AG04450 (cell line): ENCODE results near the gene PDXP. TPM values are rescaled to one million over a fixed set of nuclear protein-coding genes. Genes with fewer than 3 reads are reported as not detected.

Source experiments
- CTCF ChIA-PET: fragments of 300-600, 350-600 bp; formaldehyde crosslinking; extraction: SDS; loops from one replicate; lab custom pipeline; 2022; ENCODE audit warnings: antibody characterized with exemption, inconsistent platforms; lab: Charles Lee
- POLR2A ChIA-PET: fragments of 350-600 bp; formaldehyde crosslinking; extraction: SDS; loops from one replicate; lab custom pipeline; 2021; ENCODE audit warnings: antibody characterized with exemption, inconsistent platforms; lab: Yijun Ruan, JAX
- DNase-seq: peaks from one replicate; pipeline ENCODE4 v3.0.0-alpha.2; 2011; ENCODE audit warnings: low read depth, low spot score
- H3K27ac ChIP-seq: one replicate; pipeline ENCODE4 v1.5.1; 2012; ENCODE audit warnings: low read depth, low read length, control low read depth
- H3K27me3 ChIP-seq: one replicate; pipeline ENCODE4 v1.6.0; 2012; ENCODE audit warnings: low read length; ENCODE audit not compliant: control insufficient read depth, insufficient read depth
- H3K4me3 ChIP-seq: 2 replicates; pipeline ENCODE4 v1.5.1; 2011; ENCODE audit warnings: mild to moderate bottlenecking, low read depth, low read length, control low read depth
- H3K9me3 ChIP-seq: 2 replicates; pipeline ENCODE4 v1.5.1; 2012; ENCODE audit warnings: low read length; ENCODE audit not compliant: control insufficient read depth, insufficient read depth
- polyA plus RNA-seq: library from polyadenylated mRNA; depleted of rRNA; stranded (reverse); fragments of >200 nt; gene quantifications from 2 replicates; pipeline ENCODE4 v1.2.3, GENCODE V29; 2011
- TF ChIP-seq, protein P1 (sequence below): IDR thresholded peaks from 2 replicates; pipeline ENCODE4 v1.5.1; 2011; ENCODE audit warnings: low read depth, low read length, control low read depth, inconsistent platforms

Gene PDXP
- polyA plus RNA-seq, 1 experiment: 11.7 TPM

DNA sequence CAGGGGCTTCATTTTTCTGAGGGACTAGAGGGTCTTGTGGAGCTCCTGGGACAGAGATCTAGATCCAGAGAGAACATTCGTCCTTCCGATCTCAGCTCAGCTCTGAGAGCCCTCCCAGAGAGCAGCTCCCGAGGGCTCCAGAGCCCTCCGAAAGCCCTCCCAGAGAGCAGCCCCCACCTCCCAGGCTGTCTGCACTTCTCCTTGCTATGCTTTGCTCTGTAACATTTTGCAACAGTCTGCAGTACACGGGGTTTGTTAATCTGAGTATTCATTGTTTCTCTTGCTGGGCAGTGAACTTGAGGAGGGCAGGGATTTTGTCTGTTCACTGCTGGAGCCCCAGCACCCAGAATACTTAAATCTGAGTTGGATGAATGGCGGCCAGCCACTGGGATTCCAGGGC, 47.3 kb upstream of the PDXP start:
- no peaks in the 10 kb centered on the region for H3K27me3 ChIP-seq
- no peak for DNase-seq
- TF ChIP-seq, protein P1, sequence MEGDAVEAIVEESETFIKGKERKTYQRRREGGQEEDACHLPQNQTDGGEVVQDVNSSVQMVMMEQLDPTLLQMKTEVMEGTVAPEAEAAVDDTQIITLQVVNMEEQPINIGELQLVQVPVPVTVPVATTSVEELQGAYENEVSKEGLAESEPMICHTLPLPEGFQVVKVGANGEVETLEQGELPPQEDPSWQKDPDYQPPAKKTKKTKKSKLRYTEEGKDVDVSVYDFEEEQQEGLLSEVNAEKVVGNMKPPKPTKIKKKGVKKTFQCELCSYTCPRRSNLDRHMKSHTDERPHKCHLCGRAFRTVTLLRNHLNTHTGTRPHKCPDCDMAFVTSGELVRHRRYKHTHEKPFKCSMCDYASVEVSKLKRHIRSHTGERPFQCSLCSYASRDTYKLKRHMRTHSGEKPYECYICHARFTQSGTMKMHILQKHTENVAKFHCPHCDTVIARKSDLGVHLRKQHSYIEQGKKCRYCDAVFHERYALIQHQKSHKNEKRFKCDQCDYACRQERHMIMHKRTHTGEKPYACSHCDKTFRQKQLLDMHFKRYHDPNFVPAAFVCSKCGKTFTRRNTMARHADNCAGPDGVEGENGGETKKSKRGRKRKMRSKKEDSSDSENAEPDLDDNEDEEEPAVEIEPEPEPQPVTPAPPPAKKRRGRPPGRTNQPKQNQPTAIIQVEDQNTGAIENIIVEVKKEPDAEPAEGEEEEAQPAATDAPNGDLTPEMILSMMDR: no peak
- POLR2A ChIA-PET: no interaction called here
- H3K9me3 ChIP-seq: no peaks in the 10 kb centered on the region
- CTCF ChIA-PET: interaction anchor here (1.1 to 2.7 kb wide), 3 partner anchors 13 to 32 kb away, joined by 4 to 14 read pairs (median 5); no protein-coding TSS in a partner anchor
- no peak overlapping the region for H3K4me3 ChIP-seq
- no peak overlapping the region for H3K27ac ChIP-seq

DNA sequence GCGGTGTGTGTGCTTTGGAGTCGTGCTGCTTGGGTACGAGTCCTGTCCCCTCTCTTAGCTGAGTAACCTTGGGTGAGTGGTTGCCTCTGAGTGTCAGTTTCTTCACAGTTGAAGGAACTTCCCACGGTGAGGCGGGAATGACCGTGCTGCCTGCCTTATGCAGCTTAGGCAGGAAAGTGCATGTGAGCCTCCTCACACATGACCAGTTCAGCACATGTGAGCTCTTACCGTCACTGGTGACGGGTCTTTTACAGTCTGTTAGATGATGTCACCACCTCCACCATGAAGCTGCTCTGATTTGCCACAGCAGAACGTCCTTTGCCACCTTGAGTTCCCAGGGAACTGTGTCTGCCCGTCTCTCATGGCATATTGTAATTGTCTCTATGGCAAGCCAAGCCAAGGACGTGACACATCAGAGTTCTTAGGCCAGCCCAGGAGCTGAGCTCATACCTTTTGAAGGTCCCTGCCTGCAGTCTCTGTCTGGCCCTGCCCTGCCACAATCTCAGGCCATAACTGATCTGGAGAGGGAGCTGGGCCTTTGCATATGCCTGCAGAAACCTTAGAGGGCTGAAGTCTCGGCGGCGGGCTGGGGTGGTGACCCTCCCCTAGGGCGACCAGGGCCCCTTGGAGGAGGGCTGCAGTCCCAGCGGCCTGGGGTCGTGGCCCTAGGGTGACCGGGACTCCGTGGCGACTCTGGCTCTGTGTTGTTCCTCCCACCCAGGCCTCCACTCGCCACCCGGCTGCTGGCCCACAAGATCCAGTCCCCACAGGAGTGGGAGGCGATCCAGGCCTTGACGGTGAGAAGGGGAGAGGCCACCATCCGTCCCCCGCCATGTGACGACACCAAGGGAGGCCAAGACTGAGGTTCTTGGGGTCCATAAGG, 42.1 kb upstream of the PDXP start:
- Histone ChIP-seq H3K4me3 (no peak overlapping the region), H3K27me3 (no peaks in the 10 kb centered on the region), H3K27ac (no peak overlapping the region), H3K9me3 (no peaks in the 10 kb centered on the region)
- DNase-seq: no peak
- CTCF ChIA-PET: interaction anchor here (3.2 kb wide), 1 partner anchor 9 kb away, joined by 20 read pairs; the partner anchor contains the start of gene GGA1
- TF ChIP-seq, protein P1: no peak
- POLR2A ChIA-PET: no interaction called here

DNA sequence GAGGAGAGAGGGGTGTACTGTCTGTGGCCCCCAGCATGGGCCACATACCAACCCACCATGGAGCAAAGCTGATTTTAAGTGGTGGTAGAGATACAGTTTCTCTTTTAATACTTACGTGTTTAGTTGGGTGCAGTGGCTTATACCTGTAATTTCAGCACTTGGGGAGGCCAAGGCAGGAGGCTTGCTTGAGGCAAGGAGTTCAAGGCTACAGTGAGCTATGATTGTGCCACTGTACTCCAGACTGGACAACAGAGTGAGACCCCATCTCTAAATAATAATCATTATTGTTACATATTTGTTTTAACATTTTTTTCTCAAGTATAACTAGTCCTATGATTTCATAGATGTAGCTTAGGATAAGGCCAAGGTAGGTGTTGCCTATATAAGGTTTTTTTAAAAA, 41.1 kb upstream of the PDXP start:
- POLR2A ChIA-PET: interaction anchor here (0.9 kb wide), 1 partner anchor 41 kb away, joined by 5 read pairs; the partner anchor contains the start of gene PDXP
- Histone ChIP-seq H3K27ac (no peak overlapping the region), H3K27me3 (no peaks in the 10 kb centered on the region), H3K9me3 (no peaks in the 10 kb centered on the region), H3K4me3 (no peak overlapping the region)
- CTCF ChIA-PET: interaction anchor here (0.6 to 3.2 kb wide), 3 partner anchors 8 to 499 kb away, joined by 3 to 20 read pairs (median 4); partner anchors contain the start of gene GGA1
- no peak for DNase-seq
- TF ChIP-seq, protein P1: no peak

DNA sequence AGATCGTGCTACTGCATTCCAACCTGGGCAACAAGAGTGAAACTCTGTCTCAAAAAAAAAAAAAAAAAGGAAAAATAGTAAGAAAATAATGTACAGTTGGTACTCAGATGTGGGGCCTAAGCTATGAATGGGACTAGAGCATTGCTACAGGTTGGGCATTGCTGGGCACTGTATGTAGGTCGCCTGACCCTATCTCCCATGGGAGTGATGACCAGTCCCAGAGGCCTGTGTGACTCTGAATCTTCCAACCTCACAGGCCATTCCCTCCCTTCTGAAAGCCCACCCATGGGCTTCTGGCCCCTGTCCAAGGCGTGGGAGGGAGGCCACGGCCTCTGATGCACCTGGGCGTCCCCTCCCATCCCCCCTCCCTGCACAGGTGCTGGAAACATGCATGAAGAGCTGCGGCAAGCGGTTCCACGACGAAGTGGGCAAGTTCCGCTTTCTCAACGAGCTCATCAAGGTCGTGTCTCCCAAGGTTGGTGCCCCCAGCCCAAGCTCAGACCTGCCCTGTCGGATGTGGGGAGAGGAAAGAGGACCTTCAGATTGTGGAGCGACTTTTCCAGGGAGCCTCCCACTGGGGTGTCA, 40.4 kb upstream of the PDXP start:
- no peaks in the 10 kb centered on the region; the same call in 1 of the 2 replicates for H3K9me3 ChIP-seq
- POLR2A ChIA-PET: interaction anchor here (0.7 to 0.9 kb wide), 2 partner anchors 15 to 40 kb away, joined by 3 to 5 read pairs; partner anchors contain the start of gene PDXP
- no peaks in the 10 kb centered on the region for H3K27me3 ChIP-seq
- no peak for DNase-seq
- H3K4me3 ChIP-seq: no peak overlapping the region
- TF ChIP-seq, protein P1: no peak
- CTCF ChIA-PET: interaction anchor here (0.7 to 3.2 kb wide), 3 partner anchors 7 to 25 kb away, joined by 3 to 20 read pairs (median 4); partner anchors contain the start of gene GGA1
- H3K27ac ChIP-seq: no peak overlapping the region
